Lower leg skin (tissue), 3 donors: ENCODE data around the gene LMX1A.

Experiments
- POLR2A ChIP-seq, 2 donors: fragments of 450-650 bp; IDR thresholded peaks; one replicate each; pipeline ENCODE4 v1.6.1; 2016 to 2017; ENCODE audit warnings: antibody characterized with exemption in 2 of 2, mild to moderate bottlenecking in 1 of 2, moderate library complexity in 1 of 2
- TF ChIP-seq, protein P1 (sequence below), 3 donors: fragments of 450-650 bp; IDR thresholded peaks; one replicate each; pipeline ENCODE4 v1.5.1; 2016; ENCODE audit warnings: antibody characterized with exemption in 3 of 3, mild to moderate bottlenecking in 3 of 3, moderate library complexity in 2 of 3

DNA sequence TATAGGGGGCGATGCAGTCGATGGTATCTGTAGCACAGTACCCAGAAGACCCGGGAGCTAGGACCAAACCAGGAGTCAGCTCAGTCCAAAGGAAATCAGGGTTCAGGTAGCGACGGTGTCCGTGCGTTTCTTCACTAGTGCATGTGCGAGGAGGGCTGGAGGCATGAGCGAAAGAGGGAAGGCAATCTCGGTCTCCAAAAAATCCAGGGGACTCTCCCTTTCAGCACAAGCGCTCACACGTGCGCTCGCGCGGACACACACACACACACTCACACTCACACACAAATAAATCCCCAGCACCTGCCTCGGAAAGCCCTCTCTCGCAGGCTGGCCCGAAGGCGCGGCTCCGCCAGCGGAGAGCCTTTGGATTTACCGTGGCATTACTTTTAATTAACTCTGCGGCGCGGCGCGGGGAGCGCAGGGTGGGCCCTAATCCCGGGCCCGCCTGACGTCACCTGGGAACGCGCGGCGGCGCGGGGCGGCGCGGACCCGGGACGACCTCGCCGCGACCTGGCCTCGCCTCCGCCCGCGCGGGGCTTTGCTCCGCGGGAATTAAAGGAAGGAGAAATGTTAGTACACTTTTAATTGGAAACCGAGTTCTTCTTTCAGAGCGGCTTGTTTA lies 121.2 kb downstream of the LMX1A start:
- TF ChIP-seq, protein P1, sequence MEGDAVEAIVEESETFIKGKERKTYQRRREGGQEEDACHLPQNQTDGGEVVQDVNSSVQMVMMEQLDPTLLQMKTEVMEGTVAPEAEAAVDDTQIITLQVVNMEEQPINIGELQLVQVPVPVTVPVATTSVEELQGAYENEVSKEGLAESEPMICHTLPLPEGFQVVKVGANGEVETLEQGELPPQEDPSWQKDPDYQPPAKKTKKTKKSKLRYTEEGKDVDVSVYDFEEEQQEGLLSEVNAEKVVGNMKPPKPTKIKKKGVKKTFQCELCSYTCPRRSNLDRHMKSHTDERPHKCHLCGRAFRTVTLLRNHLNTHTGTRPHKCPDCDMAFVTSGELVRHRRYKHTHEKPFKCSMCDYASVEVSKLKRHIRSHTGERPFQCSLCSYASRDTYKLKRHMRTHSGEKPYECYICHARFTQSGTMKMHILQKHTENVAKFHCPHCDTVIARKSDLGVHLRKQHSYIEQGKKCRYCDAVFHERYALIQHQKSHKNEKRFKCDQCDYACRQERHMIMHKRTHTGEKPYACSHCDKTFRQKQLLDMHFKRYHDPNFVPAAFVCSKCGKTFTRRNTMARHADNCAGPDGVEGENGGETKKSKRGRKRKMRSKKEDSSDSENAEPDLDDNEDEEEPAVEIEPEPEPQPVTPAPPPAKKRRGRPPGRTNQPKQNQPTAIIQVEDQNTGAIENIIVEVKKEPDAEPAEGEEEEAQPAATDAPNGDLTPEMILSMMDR (IDR thresholded peaks at IDR 0.05) = no peak
- TF ChIP-seq POLR2A (IDR thresholded peaks at IDR 0.05) = no peak
